A549 (cell line): ENCODE data around the gene TMEM255B. TPM values are rescaled to one million over a fixed set of nuclear protein-coding genes. Genes with fewer than 3 reads are reported as not detected.

Experiments
- ATAC-seq, 2 experiments: fragments of 200-7000 bp in 1 of 2; fragments of >200 bp in 1 of 2; cut with Nextera tagmentation in 1 of 2; cut with Tn5 transposase in 1 of 2; 3 replicates each; pipeline versions ENCODE4 v1.8.0 to v1.9.1; 2018 to 2020; ENCODE audit warnings: mild to moderate bottlenecking in 1 of 2, moderate library complexity in 1 of 2
- CTCF ChIA-PET: fragments of 300-600 bp; sonication (Branson Sonifier 250); formaldehyde crosslinking; extraction: SDS; loops from one replicate; lab custom pipeline; 2021; ENCODE audit warnings: antibody characterized with exemption, inconsistent platforms; lab: Yijun Ruan, JAX
- POLR2A ChIA-PET: fragments of 350-600 bp; formaldehyde crosslinking; extraction: SDS; loops from one replicate; lab custom pipeline; 2021; ENCODE audit warnings: antibody characterized with exemption, inconsistent platforms; lab: Yijun Ruan, JAX
- DNase-seq, 2 experiments: peaks; one replicate each; pipeline versions ENCODE4 v3.0.0 to v3.0.0-alpha.2; 2011 to 2016; ENCODE audit warnings: low read depth in 1 of 2, low spot score in 1 of 2
- FAIRE-seq: peaks from 2 replicates; lab custom pipeline; 2011; peaks lifted over from hg19 to GRCh38; lab: Jason Lieb, UNC
- H3K27ac ChIP-seq, 2 experiments: fragments of >200 bp; sonication (Bioruptor Twin); formaldehyde crosslinking; 3 replicates each; pipeline ENCODE4 v1.5.1; 2016 to 2017
- H3K4me1 ChIP-seq: fragments of >200 bp; sonication (Bioruptor Twin); formaldehyde crosslinking; 3 replicates; pipeline ENCODE4 v1.6.1; 2016
- H3K4me2 ChIP-seq: fragments of >200 bp; sonication (Bioruptor Twin); formaldehyde crosslinking; 3 replicates; pipeline ENCODE4 v1.6.1; 2016
- H3K4me3 ChIP-seq: fragments of >200 bp; sonication (Bioruptor Twin); formaldehyde crosslinking; 3 replicates; pipeline ENCODE4 v1.5.1; 2016
- H3K9me3 ChIP-seq: fragments of >200 bp; sonication (Bioruptor Twin); formaldehyde crosslinking; 3 replicates; pipeline ENCODE4 v1.6.1; 2016
- ATOH8 ChIP-seq: fragments of 250-450 bp; sonication (Bioruptor Pico); IDR thresholded peaks from 2 replicates; pipeline ENCODE4 v1.5.0; 2020; ENCODE audit warnings: low read depth, mild to moderate bottlenecking, moderate library complexity
- CBX2 ChIP-seq: fragments of 200-600 bp; sonication (generic); IDR thresholded peaks from 2 replicates; pipeline ENCODE4 v1.6.1; 2016; ENCODE audit warnings: low read depth, mild to moderate bottlenecking, borderline replicate concordance
- CHD2 ChIP-seq: fragments of 150-350 bp; IDR thresholded peaks from 2 replicates; pipeline ENCODE4 v1.6.1; 2014; ENCODE audit warnings: low read length; ENCODE audit not compliant: partially characterized antibody
- EHF ChIP-seq: fragments of 250-450 bp; sonication (Bioruptor Pico); IDR thresholded peaks from 2 replicates; pipeline ENCODE4 v1.5.0; 2020; ENCODE audit warnings: mild to moderate bottlenecking
- EHMT2 ChIP-seq: fragments of 200-600 bp; sonication (generic); IDR thresholded peaks from 2 replicates; pipeline ENCODE4 v1.6.1; 2016; ENCODE audit warnings: antibody characterized with exemption, low read depth, mild to moderate bottlenecking, moderate library complexity
- EP300 ChIP-seq, 2 experiments: fragments of >200 bp; sonication (Bioruptor Twin); formaldehyde crosslinking; IDR thresholded peaks; 2 replicates in 1 of 2; 3 replicates in 1 of 2; pipeline ENCODE4 v1.6.1; 2016 to 2017
- FOSL2 ChIP-seq, 2 experiments: fragments of 450-650 bp in 1 of 2; fragments of >200 bp in 1 of 2; sonication (Bioruptor Twin) in 1 of 2; formaldehyde crosslinking; IDR thresholded peaks; 2 replicates each; pipeline versions ENCODE4 v1.5.0 to v1.6.1; 2016 to 2020; ENCODE audit warnings: mild to moderate bottlenecking in 1 of 2, moderate library complexity in 1 of 2
- FOXS1 ChIP-seq: fragments of 250-450 bp; sonication (Bioruptor Pico); IDR thresholded peaks from 2 replicates; pipeline ENCODE4 v1.5.0; 2020; ENCODE audit warnings: mild to moderate bottlenecking, moderate library complexity
- GATA3 ChIP-seq: IDR thresholded peaks from 2 replicates; pipeline ENCODE4 v1.6.1; 2012; ENCODE audit warnings: borderline replicate concordance
- HDAC2 ChIP-seq: fragments of 200-600 bp; sonication (generic); IDR thresholded peaks from 2 replicates; pipeline ENCODE4 v1.6.1; 2016
- JUN ChIP-seq, 2 experiments: fragments of >200 bp; sonication (Bioruptor Twin); formaldehyde crosslinking; IDR thresholded peaks; 2 replicates in 1 of 2; 3 replicates in 1 of 2; pipeline ENCODE4 v1.6.1; 2016 to 2017
- KDM5A ChIP-seq: fragments of 200-600 bp; sonication (generic); IDR thresholded peaks from 2 replicates; pipeline ENCODE4 v1.6.1; 2016; ENCODE audit warnings: antibody characterized with exemption, mild to moderate bottlenecking
- MAFK ChIP-seq: fragments of 450-650 bp; IDR thresholded peaks from 2 replicates; pipeline ENCODE4 v1.6.1; 2014; ENCODE audit not compliant: partially characterized antibody
- MAX ChIP-seq: IDR thresholded peaks from 2 replicates; pipeline ENCODE4 v1.6.1; 2012
- NFE2L2 ChIP-seq: fragments of 150-350 bp; conservative IDR thresholded peaks from 2 replicates; pipeline ENCODE4 v1.6.1; 2014; ENCODE audit warnings: low read length
- NR3C1 ChIP-seq: fragments of >200 bp; sonication (Bioruptor Twin); formaldehyde crosslinking; IDR thresholded peaks from 3 replicates; pipeline ENCODE4 v1.6.1; 2017
- POLR2AphosphoS2 ChIP-seq: conservative IDR thresholded peaks from 2 replicates; pipeline ENCODE4 v1.6.1; 2012; ENCODE audit warnings: low read length, improper control_type of control experiment, inconsistent platforms
- RAD21 ChIP-seq, 2 experiments: fragments of >200 bp in 1 of 2; sonication (Bioruptor Twin) in 1 of 2; formaldehyde crosslinking in 1 of 2; IDR thresholded peaks in 1 of 2; conservative IDR thresholded peaks in 1 of 2; 2 replicates in 1 of 2; 3 replicates in 1 of 2; pipeline ENCODE4 v1.6.1; 2012 to 2018; ENCODE audit warnings: inconsistent platforms in 1 of 2
- RCOR1 ChIP-seq: fragments of 150-350 bp; IDR thresholded peaks from 2 replicates; pipeline ENCODE4 v1.6.1; 2014; ENCODE audit warnings: antibody characterized with exemption, low read length, low read depth
- RNF2 ChIP-seq: fragments of 200-600 bp; sonication (generic); IDR thresholded peaks from 2 replicates; pipeline ENCODE4 v1.6.1; 2016; ENCODE audit warnings: low read depth, mild to moderate bottlenecking, antibody characterized with exemption, moderate library complexity, borderline replicate concordance
- ZFP36 ChIP-seq: fragments of 450-650 bp; IDR thresholded peaks from 2 replicates; pipeline ENCODE4 v1.6.1; 2014; ENCODE audit warnings: borderline replicate concordance; ENCODE audit not compliant: partially characterized antibody
- WGBS: methylation state at CpG from one replicate; pipeline ENCODE4 v1.1.6; 2017; ENCODE audit errors: missing lambda C conversion rate; 5-methylcytosine and 5-hydroxymethylcytosine counted together
- polyA plus RNA-seq, 4 experiments: library from polyadenylated mRNA; depleted of rRNA in 3 of 4; stranded (reverse); fragments of >200 nt; fragmentation: RNase III in 1 of 4; extraction: RNeasy Plus Mini Kit Qiagen cat#74134 plus additional on column Dnase treatment in 1 of 4; gene quantifications; 2 replicates in 3 of 4; 3 replicates in 1 of 4; pipeline ENCODE4 v1.2.3, GENCODE V29; 2011 to 2017
- TF ChIP-seq, protein P1 (sequence below): fragments of >200 bp; sonication (Bioruptor Twin); formaldehyde crosslinking; IDR thresholded peaks from 3 replicates; pipeline ENCODE4 v1.6.1; 2016

Gene TMEM255B
- polyA plus RNA-seq, 2 of the 4 experiments (the other 2 are of a cell fraction): 0.54 to 1.1 TPM

DNA sequence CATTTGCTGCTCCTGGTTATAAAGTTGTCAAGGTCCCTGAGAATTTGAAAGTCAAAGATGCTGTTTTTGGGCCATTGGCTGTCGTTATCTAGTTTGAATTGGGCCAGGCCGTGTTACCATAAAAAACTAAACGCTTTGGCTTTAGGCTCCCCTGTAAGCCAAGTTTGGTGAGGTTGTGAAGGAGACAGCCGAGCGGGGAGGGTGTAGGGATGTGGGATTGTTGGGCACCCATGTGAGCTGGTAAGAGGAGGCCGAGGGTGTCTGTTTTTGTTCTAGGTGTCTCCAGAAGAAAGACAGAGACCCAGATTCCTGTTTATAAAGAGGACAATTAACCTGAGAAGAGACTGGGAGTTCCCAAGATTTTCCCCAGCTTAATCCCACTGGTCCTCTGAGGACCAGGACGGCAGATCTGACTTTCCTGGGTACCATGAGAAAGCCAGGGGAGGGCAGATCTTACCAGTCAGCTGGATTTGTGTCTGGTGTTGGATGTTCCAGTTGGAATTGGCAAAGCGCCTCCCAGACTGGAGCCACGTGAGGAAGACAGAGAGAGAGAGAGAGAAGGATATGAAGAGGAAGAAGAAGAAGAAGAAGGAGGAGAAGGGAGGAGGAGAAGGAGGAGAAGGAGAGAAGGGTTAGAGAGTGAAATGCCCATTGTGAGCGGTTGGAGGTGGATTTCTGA lies 25.1 kb downstream of the TMEM255B start (continued):
- no peak for TF ChIP-seq POLR2AphosphoS2
- no peak for TF ChIP-seq KDM5A
- no peak for TF ChIP-seq EHMT2
- TF ChIP-seq HDAC2: no peak
- TF ChIP-seq ZFP36: no peak
- TF ChIP-seq RAD21 (conservative IDR thresholded peaks at IDR 0.05 in 1 of 2, IDR thresholded peaks at IDR 0.05 in 1 of 2): no peak

DNA sequence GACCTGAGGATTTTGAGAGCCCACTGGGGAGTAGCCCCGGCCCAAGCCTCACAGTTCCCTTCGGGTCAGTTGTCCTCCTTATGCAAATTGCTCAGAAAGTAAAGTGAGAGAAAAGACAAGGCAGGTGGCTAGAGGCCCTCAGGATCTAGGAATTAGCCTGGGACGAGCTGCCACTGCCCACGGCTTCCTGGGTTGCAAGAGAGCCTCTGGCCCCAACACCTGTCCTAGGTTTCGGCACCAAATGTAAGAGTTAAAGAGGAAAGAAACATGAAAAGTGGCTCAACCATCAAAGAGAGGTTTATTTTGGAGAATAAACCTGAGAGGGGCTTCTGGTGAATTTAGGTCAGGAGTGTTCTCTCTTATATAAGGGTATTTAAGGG lies 25.6 kb downstream of the TMEM255B start:
- POLR2A ChIA-PET: no interaction called here
- H3K27ac ChIP-seq: no peak overlapping the region
- no peaks in the 10 kb centered on the region for H3K4me1 ChIP-seq
- H3K9me3 ChIP-seq: no peaks in the 10 kb centered on the region
- WGBS: 59% methylated on average over 5 of the region's 5 CpGs
- DNase-seq (no peak), FAIRE-seq (no peak), ATAC-seq (no peak)
- CTCF ChIA-PET: no interaction called here
- TF ChIP-seq RNF2 (no peak), EHF (CRISPR knock-in tag) (no peak), JUN (IDR thresholded peaks at IDR 0.05) (no peak), FOSL2 (IDR thresholded peaks at IDR 0.05) (no peak), FOSL2 (CRISPR knock-in tag; IDR thresholded peaks at IDR 0.05) (no peak), FOXS1 (CRISPR knock-in tag) (no peak), ATOH8 (CRISPR knock-in tag) (no peak), MAX (no peak), NFE2L2 (no peak), EP300 (IDR thresholded peaks at IDR 0.05) (no peak), NR3C1 (no peak), GATA3 (no peak), CHD2 (no peak), CBX2 (no peak), RAD21 (conservative IDR thresholded peaks at IDR 0.05 in 1 of 2, IDR thresholded peaks at IDR 0.05 in 1 of 2) (no peak), MAFK (no peak), RCOR1 (no peak)
- TF ChIP-seq, protein P1, sequence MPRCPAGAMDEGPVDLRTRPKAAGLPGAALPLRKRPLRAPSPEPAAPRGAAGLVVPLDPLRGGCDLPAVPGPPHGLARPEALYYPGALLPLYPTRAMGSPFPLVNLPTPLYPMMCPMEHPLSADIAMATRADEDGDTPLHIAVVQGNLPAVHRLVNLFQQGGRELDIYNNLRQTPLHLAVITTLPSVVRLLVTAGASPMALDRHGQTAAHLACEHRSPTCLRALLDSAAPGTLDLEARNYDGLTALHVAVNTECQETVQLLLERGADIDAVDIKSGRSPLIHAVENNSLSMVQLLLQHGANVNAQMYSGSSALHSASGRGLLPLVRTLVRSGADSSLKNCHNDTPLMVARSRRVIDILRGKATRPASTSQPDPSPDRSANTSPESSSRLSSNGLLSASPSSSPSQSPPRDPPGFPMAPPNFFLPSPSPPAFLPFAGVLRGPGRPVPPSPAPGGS: no peak
- H3K4me3 ChIP-seq: no peak overlapping the region
- no peak overlapping the region for H3K4me2 ChIP-seq

DNA sequence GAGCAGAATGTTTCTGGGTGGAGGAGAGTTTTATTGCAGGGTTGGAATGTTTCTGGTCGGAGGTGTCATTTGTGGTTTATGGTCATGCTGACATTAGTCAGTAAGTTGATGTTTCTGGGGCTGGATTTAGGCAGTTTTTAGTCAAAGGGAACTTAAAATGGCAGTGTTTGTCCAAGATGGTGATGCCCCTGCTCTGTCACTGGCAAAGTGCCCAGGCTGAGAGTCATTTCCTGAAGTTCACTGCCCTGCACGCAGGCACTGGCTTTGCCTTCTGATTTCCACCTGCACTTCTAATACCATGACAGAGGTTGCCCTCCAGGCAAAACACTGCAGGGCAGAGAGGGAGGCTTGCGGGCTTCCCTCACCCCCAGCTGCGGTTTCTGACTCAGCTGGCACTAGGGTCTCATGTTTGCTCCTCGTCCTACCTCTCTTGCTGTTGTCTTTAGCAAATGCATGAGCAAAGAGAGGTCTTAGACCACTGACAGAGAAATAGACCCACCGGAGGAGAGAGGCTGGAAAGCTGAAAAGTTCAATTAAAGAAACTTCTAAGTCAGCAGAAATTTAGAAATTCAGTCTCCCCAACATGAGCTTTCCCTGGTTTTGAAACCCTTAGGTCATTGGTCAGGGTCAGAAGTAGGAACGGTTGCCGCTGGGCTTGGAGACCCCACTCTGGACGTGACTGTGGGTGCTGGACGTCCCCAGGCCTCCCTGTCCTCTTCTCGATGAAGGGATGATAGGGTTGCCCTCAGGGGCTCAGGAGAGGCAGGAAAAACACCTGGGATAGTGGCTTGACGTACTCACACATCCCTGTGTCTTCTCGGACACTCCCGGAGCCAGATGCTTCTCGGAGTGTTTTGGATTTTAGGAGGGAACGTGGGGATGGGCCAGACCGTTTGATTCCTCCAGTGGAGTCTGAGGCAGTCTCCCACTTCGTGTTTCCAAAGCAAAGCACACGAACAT lies 26.3 kb downstream of the TMEM255B start:
- ChIA-PET CTCF (no interaction called here), POLR2A (no interaction called here)
- no peak overlapping the region for H3K4me3 ChIP-seq
- no peak overlapping the region for H3K27ac ChIP-seq
- FAIRE-seq (no peak), ATAC-seq (no peak; a peak in 1 of 6 replicates), DNase-seq (no peak)
- no peaks in the 10 kb centered on the region for H3K9me3 ChIP-seq
- no peak overlapping the region for H3K4me2 ChIP-seq
- WGBS: 32% methylated on average over 13 of the region's 19 CpGs
- H3K4me1 ChIP-seq: no peaks in the 10 kb centered on the region
- no peak for TF ChIP-seq FOSL2 (IDR thresholded peaks at IDR 0.05)
- TF ChIP-seq FOSL2 (CRISPR knock-in tag; IDR thresholded peaks at IDR 0.05): no peak
- TF ChIP-seq MAFK: peak; percentile 58
